Measurements from ENCODE around the gene BCL2L11.

DNA sequence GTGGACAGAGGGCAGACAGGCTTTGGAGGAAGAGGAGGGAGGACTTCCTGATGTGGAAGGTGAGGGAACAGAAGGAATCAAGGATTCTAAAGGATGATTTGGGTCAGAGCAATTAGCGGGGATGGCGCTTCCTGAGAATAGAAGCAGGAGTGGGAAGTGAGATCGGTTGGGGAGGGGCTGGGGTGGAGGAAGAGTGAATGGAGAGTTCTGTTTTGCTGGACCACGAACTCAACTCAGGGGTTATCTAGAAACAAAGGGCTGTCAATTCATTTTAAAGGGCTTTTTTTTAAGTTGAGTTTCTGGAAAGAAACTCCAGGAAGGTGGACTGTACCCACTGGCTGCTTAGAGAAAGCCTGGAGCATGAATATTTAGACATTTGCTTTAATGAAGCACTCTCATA, 54.9 kb downstream of the BCL2L11 start:
- TF ChIP-seq, protein P1, sequence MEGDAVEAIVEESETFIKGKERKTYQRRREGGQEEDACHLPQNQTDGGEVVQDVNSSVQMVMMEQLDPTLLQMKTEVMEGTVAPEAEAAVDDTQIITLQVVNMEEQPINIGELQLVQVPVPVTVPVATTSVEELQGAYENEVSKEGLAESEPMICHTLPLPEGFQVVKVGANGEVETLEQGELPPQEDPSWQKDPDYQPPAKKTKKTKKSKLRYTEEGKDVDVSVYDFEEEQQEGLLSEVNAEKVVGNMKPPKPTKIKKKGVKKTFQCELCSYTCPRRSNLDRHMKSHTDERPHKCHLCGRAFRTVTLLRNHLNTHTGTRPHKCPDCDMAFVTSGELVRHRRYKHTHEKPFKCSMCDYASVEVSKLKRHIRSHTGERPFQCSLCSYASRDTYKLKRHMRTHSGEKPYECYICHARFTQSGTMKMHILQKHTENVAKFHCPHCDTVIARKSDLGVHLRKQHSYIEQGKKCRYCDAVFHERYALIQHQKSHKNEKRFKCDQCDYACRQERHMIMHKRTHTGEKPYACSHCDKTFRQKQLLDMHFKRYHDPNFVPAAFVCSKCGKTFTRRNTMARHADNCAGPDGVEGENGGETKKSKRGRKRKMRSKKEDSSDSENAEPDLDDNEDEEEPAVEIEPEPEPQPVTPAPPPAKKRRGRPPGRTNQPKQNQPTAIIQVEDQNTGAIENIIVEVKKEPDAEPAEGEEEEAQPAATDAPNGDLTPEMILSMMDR (conservative IDR thresholded peaks at IDR 0.05 in 1 of 2, IDR thresholded peaks at IDR 0.05 in 1 of 2; ENCODE audit: extremely low read depth in 1 of 2, insufficient read depth in 1 of 2, low read depth in 1 of 2, low read length in 2 of 2), result no peak
- TF ChIP-seq EZH2 (IDR thresholded peaks at IDR 0.05; ENCODE audit: borderline replicate concordance, low read length), result no peak

Data from mammary epithelial cell (primary cell).